ENCODE data around the gene KCNK6.

GRCh38 chr19:38381138-38381537 lies 61.5 kb downstream of the KCNK6 start:
- TF ChIP-seq CTCF (IDR thresholded peaks at IDR 0.05), result no peak
- TF ChIP-seq POLR2A (IDR thresholded peaks at IDR 0.05; ENCODE audit: low read depth), result no peak
- TF ChIP-seq POLR2AphosphoS5 (IDR thresholded peaks at IDR 0.05), result no peak
